ENCODE measurements around the gene PREP. TPM values are rescaled to one million over a fixed set of nuclear protein-coding genes. Genes with fewer than 3 reads are reported as not detected.

The PREP gene
- total RNA-seq, 1 experiment from 2014 or later: 34.1 TPM

DNA sequence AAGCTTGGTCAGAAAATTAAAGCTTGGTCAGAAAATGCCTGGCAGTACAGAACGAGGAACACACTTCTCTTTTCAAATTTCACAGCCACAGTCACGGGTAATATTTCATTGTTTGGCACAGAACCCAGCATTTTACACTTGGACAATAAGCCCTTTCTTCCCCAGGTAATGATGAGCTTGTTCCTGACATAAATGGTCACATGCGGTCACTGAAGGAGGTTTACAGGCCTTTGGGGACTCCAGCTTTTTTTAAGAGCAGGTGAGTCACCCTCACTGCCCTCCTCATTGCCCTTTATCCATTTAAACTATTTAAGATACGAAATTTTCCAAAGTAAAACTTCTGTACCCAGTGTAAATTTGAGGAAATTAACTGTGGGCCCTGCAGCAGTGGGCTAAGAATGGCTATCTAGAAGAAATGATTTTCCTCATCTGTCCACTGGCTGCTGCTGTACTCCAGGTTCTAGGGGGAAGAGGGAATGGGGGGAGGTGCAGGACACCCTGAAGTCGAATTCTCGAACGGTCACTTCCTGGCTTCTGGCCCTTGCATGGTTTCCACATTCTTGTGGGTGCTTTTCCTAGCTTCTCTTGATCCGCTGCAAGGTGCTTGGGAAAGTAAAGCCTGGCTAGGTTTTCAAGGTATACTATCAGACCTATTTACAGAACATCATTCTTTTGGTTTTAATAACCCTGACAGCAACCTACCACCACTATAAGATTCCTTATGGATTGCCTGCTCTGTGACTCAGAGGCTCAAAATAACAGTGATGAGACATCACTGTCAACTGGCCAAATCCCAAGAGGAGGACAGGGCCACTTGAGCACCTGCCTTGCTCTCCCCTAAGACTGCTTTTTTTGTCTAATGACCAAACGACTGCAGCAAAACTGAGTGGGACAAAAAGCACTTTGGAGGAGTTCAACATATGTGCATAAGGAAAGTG, 75.8 kb downstream of the PREP start:
- no peak for TF ChIP-seq EZH2 (IDR thresholded peaks at IDR 0.05; ENCODE audit: borderline replicate concordance, low read depth, low read length, poor library complexity, severe bottlenecking)
- TF ChIP-seq, protein P1, sequence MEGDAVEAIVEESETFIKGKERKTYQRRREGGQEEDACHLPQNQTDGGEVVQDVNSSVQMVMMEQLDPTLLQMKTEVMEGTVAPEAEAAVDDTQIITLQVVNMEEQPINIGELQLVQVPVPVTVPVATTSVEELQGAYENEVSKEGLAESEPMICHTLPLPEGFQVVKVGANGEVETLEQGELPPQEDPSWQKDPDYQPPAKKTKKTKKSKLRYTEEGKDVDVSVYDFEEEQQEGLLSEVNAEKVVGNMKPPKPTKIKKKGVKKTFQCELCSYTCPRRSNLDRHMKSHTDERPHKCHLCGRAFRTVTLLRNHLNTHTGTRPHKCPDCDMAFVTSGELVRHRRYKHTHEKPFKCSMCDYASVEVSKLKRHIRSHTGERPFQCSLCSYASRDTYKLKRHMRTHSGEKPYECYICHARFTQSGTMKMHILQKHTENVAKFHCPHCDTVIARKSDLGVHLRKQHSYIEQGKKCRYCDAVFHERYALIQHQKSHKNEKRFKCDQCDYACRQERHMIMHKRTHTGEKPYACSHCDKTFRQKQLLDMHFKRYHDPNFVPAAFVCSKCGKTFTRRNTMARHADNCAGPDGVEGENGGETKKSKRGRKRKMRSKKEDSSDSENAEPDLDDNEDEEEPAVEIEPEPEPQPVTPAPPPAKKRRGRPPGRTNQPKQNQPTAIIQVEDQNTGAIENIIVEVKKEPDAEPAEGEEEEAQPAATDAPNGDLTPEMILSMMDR (conservative IDR thresholded peaks at IDR 0.05; ENCODE audit: low read depth, low read length): no peak
- H3K4me1 ChIP-seq (ENCODE audit: insufficient read depth, low read length, poor library complexity, severe bottlenecking): peaks cover 34% of the 10 kb centered on the region
- no peak overlapping the region for H3K27ac ChIP-seq (ENCODE audit: low read depth, low read length, poor library complexity, severe bottlenecking)
- intact Hi-C loops (cut with micrococcal nuclease; ENCODE audit: unreplicated experiment): no loop called here
- H3K9me3 ChIP-seq (ENCODE audit: low read depth, low read length, poor library complexity, severe bottlenecking): no peaks in the 10 kb centered on the region
- CTCF ChIA-PET: no interaction called here
- H3K36me3 ChIP-seq (ENCODE audit: insufficient read depth, low read length, poor library complexity, severe bottlenecking): peaks cover 4% of the 10 kb centered on the region
- no peak overlapping the region for H3K4me3 ChIP-seq (ENCODE audit: low read depth, low read length, poor library complexity, severe bottlenecking)
- BruUV-seq (replicated peaks): no TSS peak
- DNase-seq (ENCODE audit: low spot score): no peak
- POLR2A ChIA-PET (ENCODE audit: low non-redundant PET): no interaction called here
- H3K27me3 ChIP-seq (replicated peaks; ENCODE audit: insufficient read depth, low read depth, low read length, poor library complexity): no peaks in the 10 kb centered on the region

DNA sequence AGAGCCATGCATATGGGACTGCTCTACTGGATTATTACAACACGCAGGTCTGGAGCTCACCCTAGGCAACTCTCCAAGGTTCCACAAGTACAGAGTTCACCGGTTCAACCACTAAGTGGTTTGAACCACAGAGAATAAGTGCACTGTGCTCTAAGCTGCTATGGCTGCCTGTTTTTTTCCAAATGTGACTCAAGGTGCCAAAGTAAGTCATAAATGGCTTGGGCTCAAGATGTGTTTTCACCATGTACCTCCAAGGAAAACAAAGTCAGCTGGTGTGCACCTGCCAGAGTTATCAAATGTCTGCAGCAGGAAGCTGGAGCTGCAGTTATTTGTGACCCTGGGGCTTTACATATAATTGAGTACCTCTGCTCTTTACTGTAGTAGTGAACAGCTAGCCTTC, 76.7 kb downstream of the PREP start:
- Histone ChIP-seq H3K4me3 (ENCODE audit: low read depth, low read length, poor library complexity, severe bottlenecking) (no peak overlapping the region), H3K36me3 (ENCODE audit: insufficient read depth, low read length, poor library complexity, severe bottlenecking) (peaks cover 4% of the 10 kb centered on the region), H3K27me3 (replicated peaks; ENCODE audit: insufficient read depth, low read depth, low read length, poor library complexity) (no peaks in the 10 kb centered on the region), H3K9me3 (ENCODE audit: low read depth, low read length, poor library complexity, severe bottlenecking) (no peaks in the 10 kb centered on the region), H3K27ac (ENCODE audit: low read depth, low read length, poor library complexity, severe bottlenecking) (no peak overlapping the region), H3K4me1 (ENCODE audit: insufficient read depth, low read length, poor library complexity, severe bottlenecking) (peaks cover 34% of the 10 kb centered on the region)
- POLR2A ChIA-PET (ENCODE audit: low non-redundant PET): no interaction called here
- DNase-seq (ENCODE audit: low spot score): no peak
- CTCF ChIA-PET: no interaction called here
- intact Hi-C loops (cut with micrococcal nuclease; ENCODE audit: unreplicated experiment): no loop called here
- BruUV-seq (replicated peaks): no TSS peak
- TF ChIP-seq, protein P1 (conservative IDR thresholded peaks at IDR 0.05; ENCODE audit: low read depth, low read length): no peak
- no peak for TF ChIP-seq EZH2 (IDR thresholded peaks at IDR 0.05; ENCODE audit: borderline replicate concordance, low read depth, low read length, poor library complexity, severe bottlenecking)

DNA sequence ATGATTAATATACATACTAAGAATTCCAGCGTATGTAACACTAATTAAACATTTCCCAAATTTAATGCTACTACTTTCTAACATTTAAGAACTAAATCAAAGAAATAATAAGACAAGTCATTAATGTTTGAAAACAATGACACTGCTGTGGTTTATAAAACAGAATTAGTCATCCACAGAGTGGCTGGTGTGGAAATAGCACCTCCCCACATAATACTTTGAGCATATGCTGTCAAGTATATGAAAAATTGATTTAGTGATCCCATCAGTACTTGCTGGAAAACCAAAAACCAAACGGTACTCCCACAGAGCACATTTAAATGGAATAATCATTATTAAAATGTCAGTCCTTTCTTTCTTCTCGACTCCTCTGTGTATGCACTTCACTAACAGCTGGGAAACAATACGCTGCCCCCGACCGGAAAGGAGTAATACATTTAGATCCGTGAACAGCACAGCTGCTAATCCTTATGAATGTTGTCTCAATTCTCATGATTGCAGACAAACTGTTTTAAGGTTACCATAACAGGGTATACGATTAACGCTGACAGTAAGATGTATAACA, 78.4 kb downstream of the PREP start:
- CTCF ChIA-PET: no interaction called here
- DNase-seq (ENCODE audit: low spot score): peak; percentile 93
- H3K4me1 ChIP-seq (ENCODE audit: insufficient read depth, low read length, poor library complexity, severe bottlenecking): peaks cover 34% of the 10 kb centered on the region
- POLR2A ChIA-PET (ENCODE audit: low non-redundant PET): no interaction called here
- H3K27ac ChIP-seq (ENCODE audit: low read depth, low read length, poor library complexity, severe bottlenecking): no peak overlapping the region
- H3K36me3 ChIP-seq (ENCODE audit: insufficient read depth, low read length, poor library complexity, severe bottlenecking): peaks cover 4% of the 10 kb centered on the region
- no peaks in the 10 kb centered on the region for H3K27me3 ChIP-seq (replicated peaks; ENCODE audit: insufficient read depth, low read depth, low read length, poor library complexity)
- H3K4me3 ChIP-seq (ENCODE audit: low read depth, low read length, poor library complexity, severe bottlenecking): no peak overlapping the region
- H3K9me3 ChIP-seq (ENCODE audit: low read depth, low read length, poor library complexity, severe bottlenecking): no peaks in the 10 kb centered on the region
- BruUV-seq (replicated peaks): no TSS peak
- intact Hi-C loops (cut with micrococcal nuclease; ENCODE audit: unreplicated experiment): no loop called here
- TF ChIP-seq, protein P1 (conservative IDR thresholded peaks at IDR 0.05; ENCODE audit: low read depth, low read length): no peak
- TF ChIP-seq EZH2 (IDR thresholded peaks at IDR 0.05; ENCODE audit: borderline replicate concordance, low read depth, low read length, poor library complexity, severe bottlenecking): no peak
